ENCODE measurements around the gene CRYZ. TPM values are rescaled to one million over a fixed set of nuclear protein-coding genes. Genes with fewer than 3 reads are reported as not detected.

Gene CRYZ
- total and polyA plus RNA-seq, 2 donors (not counting 3 experiments of a cell fraction or from before 2014, with no cell fraction given): 24.5 to 32.7 TPM

- no peak overlapping the region for H3K4me2 ChIP-seq (ENCODE audit: insufficient read depth, low read length)
- H3K9ac ChIP-seq (replicated peaks; ENCODE audit: extremely low read depth, insufficient read depth, low read length): no peak overlapping the region
- H3K27ac ChIP-seq (ENCODE audit: insufficient read depth, low read depth, low read length): no peak overlapping the region
- no peaks in the 10 kb centered on the region for H3K79me2 ChIP-seq (ENCODE audit: control insufficient read depth, insufficient read depth, low read length)
- intact Hi-C loops (cut with micrococcal nuclease): no loop called here
- DNase-seq (ENCODE audit: low read depth, low spot score): no peak
- TF ChIP-seq GATA2 (IDR thresholded peaks at IDR 0.05; ENCODE audit: insufficient read depth, insufficient read length, low read depth, low read length): no peak
- TF ChIP-seq FOS (IDR thresholded peaks at IDR 0.05; ENCODE audit: borderline replicate concordance, insufficient read depth, low read length): no peak
- no peak for TF ChIP-seq POLR2AphosphoS5 (IDR thresholded peaks at IDR 0.05; ENCODE audit: insufficient read depth, low read depth, low read length)
- no peak for TF ChIP-seq POLR2A (IDR thresholded peaks at IDR 0.05; ENCODE audit: low read depth, low read length)
- TF ChIP-seq, protein P1, sequence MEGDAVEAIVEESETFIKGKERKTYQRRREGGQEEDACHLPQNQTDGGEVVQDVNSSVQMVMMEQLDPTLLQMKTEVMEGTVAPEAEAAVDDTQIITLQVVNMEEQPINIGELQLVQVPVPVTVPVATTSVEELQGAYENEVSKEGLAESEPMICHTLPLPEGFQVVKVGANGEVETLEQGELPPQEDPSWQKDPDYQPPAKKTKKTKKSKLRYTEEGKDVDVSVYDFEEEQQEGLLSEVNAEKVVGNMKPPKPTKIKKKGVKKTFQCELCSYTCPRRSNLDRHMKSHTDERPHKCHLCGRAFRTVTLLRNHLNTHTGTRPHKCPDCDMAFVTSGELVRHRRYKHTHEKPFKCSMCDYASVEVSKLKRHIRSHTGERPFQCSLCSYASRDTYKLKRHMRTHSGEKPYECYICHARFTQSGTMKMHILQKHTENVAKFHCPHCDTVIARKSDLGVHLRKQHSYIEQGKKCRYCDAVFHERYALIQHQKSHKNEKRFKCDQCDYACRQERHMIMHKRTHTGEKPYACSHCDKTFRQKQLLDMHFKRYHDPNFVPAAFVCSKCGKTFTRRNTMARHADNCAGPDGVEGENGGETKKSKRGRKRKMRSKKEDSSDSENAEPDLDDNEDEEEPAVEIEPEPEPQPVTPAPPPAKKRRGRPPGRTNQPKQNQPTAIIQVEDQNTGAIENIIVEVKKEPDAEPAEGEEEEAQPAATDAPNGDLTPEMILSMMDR (IDR thresholded peaks at IDR 0.05; ENCODE audit: extremely low read depth in 1 of 2, insufficient read depth in 1 of 2, low read depth in 1 of 2, low read length in 2 of 2): no peak
- TF ChIP-seq JUN (IDR thresholded peaks at IDR 0.05; ENCODE audit: borderline replicate concordance, insufficient read depth, insufficient read length, low read depth): no peak
- TF ChIP-seq MYC (IDR thresholded peaks at IDR 0.05; ENCODE audit: low read depth, low read length): no peak
- TF ChIP-seq, protein P2, sequence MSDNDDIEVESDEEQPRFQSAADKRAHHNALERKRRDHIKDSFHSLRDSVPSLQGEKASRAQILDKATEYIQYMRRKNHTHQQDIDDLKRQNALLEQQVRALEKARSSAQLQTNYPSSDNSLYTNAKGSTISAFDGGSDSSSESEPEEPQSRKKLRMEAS (IDR thresholded peaks at IDR 0.05; ENCODE audit: insufficient read depth, insufficient read length): no peak
- no peak for TF ChIP-seq EZH2 (IDR thresholded peaks at IDR 0.05; ENCODE audit: borderline replicate concordance, low read depth, low read length, severe bottlenecking)
- POLR2A ChIA-PET: no interaction called here
- peaks cover 6% of the 10 kb centered on the region for H3K4me1 ChIP-seq (ENCODE audit: control insufficient read depth, extremely low read depth, insufficient read depth, low read length)
- H2AFZ ChIP-seq (ENCODE audit: low read depth, low read length): no peak overlapping the region
- H4K20me1 ChIP-seq (replicated peaks; ENCODE audit: control insufficient read depth, extremely low read depth, insufficient read depth, low read length): no peaks in the 10 kb centered on the region
- H3K9me3 ChIP-seq (replicated peaks; ENCODE audit: control insufficient read depth, insufficient read depth, low read length): no peaks in the 10 kb centered on the region
- BruUV-seq (replicated peaks): no TSS peak
- dilution Hi-C loops (cut with MboI; ENCODE audit: extremely low pct_ligation_motif_present, low sequenced_read_pairs): no loop called here
- FAIRE-seq: no peak
- no peaks in the 10 kb centered on the region for H3K27me3 ChIP-seq (ENCODE audit: control insufficient read depth in 2 of 2, insufficient read depth in 2 of 2, low read length in 2 of 2)
- CTCF ChIA-PET: interaction anchor here (1.1 to 2.7 kb wide), 4 partner anchors 9 to 25 kb away, joined by 3 to 12 read pairs (median 4); no protein-coding TSS in a partner anchor
- H3K4me3 ChIP-seq (replicated peaks in 1 of 3; ENCODE audit: insufficient read depth in 1 of 3, low read depth in 1 of 3, low read length in 3 of 3): no peak overlapping the region
- no peaks in the 10 kb centered on the region for H3K9me1 ChIP-seq (replicated peaks; ENCODE audit: control insufficient read depth, extremely low read depth, insufficient read depth, low read length)
- peaks cover 0 to 6% of the 10 kb centered on the region in 2 experiments for H3K36me3 ChIP-seq (ENCODE audit: control insufficient read depth in 2 of 2, extremely low read depth in 1 of 2, insufficient read depth in 2 of 2, low read length in 2 of 2)
Observed at GRCh38 chr1:74714429-74715235, 18.2 kb downstream of the CRYZ start.

Data from endothelial cell of umbilical vein (primary cell).